Measurements from ENCODE around the gene C16orf54. TPM values are rescaled to one million over a fixed set of nuclear protein-coding genes. Genes with fewer than 3 reads are reported as not detected.

C16orf54 gene
- total and polyA plus RNA-seq, 2 of the 4 experiments (the other 2 are of a cell fraction): not detected

DNA sequence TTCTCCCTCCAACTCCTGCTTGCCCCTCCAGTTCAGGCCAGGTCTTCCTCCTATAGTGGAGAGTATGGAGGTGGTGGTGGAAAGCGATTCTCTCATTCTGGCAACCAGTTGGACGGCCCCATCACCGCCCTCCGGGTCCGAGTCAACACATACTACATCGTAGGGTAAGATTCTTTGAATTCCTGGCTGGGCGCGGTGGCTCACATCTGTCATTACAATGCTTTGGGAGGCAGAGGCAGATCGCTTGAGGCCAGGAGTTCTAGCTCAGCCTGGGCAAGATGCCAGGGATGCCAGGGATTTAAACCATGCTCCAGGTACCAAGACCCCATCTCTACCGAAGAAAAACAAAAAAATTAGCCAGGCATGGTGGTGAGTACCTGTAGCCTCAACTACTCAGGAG is 33.7 kb upstream of the C16orf54 start:
- H2AFZ ChIP-seq (replicated peaks; ENCODE audit: low read length, poor library complexity): no peak overlapping the region
- H3K4me3 ChIP-seq (ENCODE audit: insufficient read depth, low read depth, low read length): no peak overlapping the region
- peaks cover 1% of the 10 kb centered on the region; the same call in 1 of the 2 replicates for H3K4me1 ChIP-seq (ENCODE audit: control insufficient read depth, insufficient read depth, low read length)
- H2BK5ac ChIP-seq (ENCODE audit: low read depth, low read length, poor library complexity, severe bottlenecking): no peak overlapping the region
- no peak overlapping the region for H2AK9ac ChIP-seq (replicated peaks; ENCODE audit: low read depth, low read length, poor library complexity)
- CTCF ChIA-PET: no interaction called here
- dilution Hi-C loops (cut with HindIII; ENCODE audit: low sequenced_read_pairs, unreplicated experiment) (no loop called here), in situ Hi-C loops (cut with MboI; ENCODE audit: low sequenced_read_pairs) (no loop called here), intact Hi-C loops (cut with micrococcal nuclease) (no loop called here)
- H3K9me3 ChIP-seq (ENCODE audit: control insufficient read depth, insufficient read depth, low read length): no peaks in the 10 kb centered on the region
- no peak overlapping the region for H3K56ac ChIP-seq (ENCODE audit: extremely low read depth, insufficient read depth, low read length)
- no peak overlapping the region for H2BK120ac ChIP-seq (ENCODE audit: low read depth, low read length)
- H3K9ac ChIP-seq (ENCODE audit: low read depth, low read length): no peak overlapping the region
- TF ChIP-seq CEBPB (IDR thresholded peaks at IDR 0.05; ENCODE audit: low read depth, low read length) (no peak), SMC3 (IDR thresholded peaks at IDR 0.05; ENCODE audit: low read depth, low read length) (no peak), MXI1 (IDR thresholded peaks at IDR 0.05; ENCODE audit: borderline replicate concordance, low read depth, low read length) (no peak), POLR2A (IDR thresholded peaks at IDR 0.05; ENCODE audit: low read depth, low read length) (no peak), CHD1 (IDR thresholded peaks at IDR 0.05; ENCODE audit: low read depth, low read length) (no peak), MAZ (IDR thresholded peaks at IDR 0.05; ENCODE audit: borderline replicate concordance, low read depth, low read length) (no peak), RCOR1 (IDR thresholded peaks at IDR 0.05; ENCODE audit: insufficient replicate concordance, low read length) (no peak), RFX5 (IDR thresholded peaks at IDR 0.05; ENCODE audit: low read depth, low read length) (no peak), CTCF (conservative IDR thresholded peaks at IDR 0.05; ENCODE audit: low read depth, low read length) (no peak), NFE2L2 (IDR thresholded peaks at IDR 0.05; ENCODE audit: low read depth, low read length) (no peak), ELK1 (IDR thresholded peaks at IDR 0.05; ENCODE audit: borderline replicate concordance, low read depth, low read length) (no peak), BHLHE40 (IDR thresholded peaks at IDR 0.05; ENCODE audit: low read depth, low read length) (no peak), USF2 (IDR thresholded peaks at IDR 0.05; ENCODE audit: low read depth, low read length) (no peak), RAD21 (IDR thresholded peaks at IDR 0.05; ENCODE audit: low read length) (no peak), FOS (IDR thresholded peaks at IDR 0.05; ENCODE audit: low read depth, low read length) (no peak), MAFK (IDR thresholded peaks at IDR 0.05; ENCODE audit: low read depth, low read length) (no peak)
- no peak overlapping the region for H3K27ac ChIP-seq (ENCODE audit: insufficient read depth, low read length)
- H3K4ac ChIP-seq (ENCODE audit: low read depth, low read length): no peak overlapping the region
- no peak overlapping the region for H4K5ac ChIP-seq (ENCODE audit: low read depth, low read length)
- no peak overlapping the region for H2BK15ac ChIP-seq (ENCODE audit: low read depth, low read length)
- ATAC-seq (ENCODE audit: low read depth) (no peak), DNase-seq (no peak)
- H3K23ac ChIP-seq (ENCODE audit: low read depth, low read length): no peak overlapping the region
- no peak overlapping the region for H4K91ac ChIP-seq (ENCODE audit: insufficient read depth, low read depth, low read length)
- H3K18ac ChIP-seq (ENCODE audit: low read depth, low read length): no peak overlapping the region
- 48% methylated on average over 6 of the region's 10 CpGs; no CpG with 5 or more reads in 1 of the 2 experiments for WGBS, 2 experiments (ENCODE audit: extremely low coverage in 2 of 2, insufficient read length in 1 of 2)
- no peak overlapping the region for H2AK5ac ChIP-seq (ENCODE audit: low read depth, low read length)
- H3K4me2 ChIP-seq (ENCODE audit: low read depth, low read length): no peak overlapping the region
- H4K20me1 ChIP-seq (ENCODE audit: insufficient read depth, low read length): no peaks in the 10 kb centered on the region
- peaks cover 38% of the 10 kb centered on the region for H3K27me3 ChIP-seq (ENCODE audit: control insufficient read depth, insufficient read depth, low read length)
- H3K79me1 ChIP-seq (ENCODE audit: low read depth in 1 of 2, low read length in 2 of 2): no peaks in the 10 kb centered on the region
- no peak overlapping the region for H4K8ac ChIP-seq (ENCODE audit: low read depth in 2 of 2, low read length in 2 of 2)
- H3K14ac ChIP-seq (replicated peaks; ENCODE audit: low read depth, low read length): no peak overlapping the region
- no TSS peak for BruUV-seq (replicated peaks)
- POLR2A ChIA-PET (ENCODE audit: unreplicated experiment): no interaction called here
- H3K9me1 ChIP-seq (ENCODE audit: insufficient read depth, low read length): no peaks in the 10 kb centered on the region
- H3K36me3 ChIP-seq (ENCODE audit: control insufficient read depth, insufficient read depth, low read length): no peaks in the 10 kb centered on the region
- no peak overlapping the region for H2BK20ac ChIP-seq (ENCODE audit: low read depth, low read length)

Data from IMR-90 (cell line).